ENCODE results near the gene GPHN. TPM values are rescaled to one million over a fixed set of nuclear protein-coding genes. Genes with fewer than 3 reads are reported as not detected.

The GPHN gene
- total RNA-seq, 2 experiments from 2014 or later: 29.8 to 37.5 TPM

GRCh38 chr14:66735853-66736252, 227.9 kb downstream of the GPHN start:
- Mint-ChIP-seq H3K27ac (no peak overlapping the region), H3K4me3 (no peak overlapping the region), H3K9me3 (ENCODE audit: low read depth) (peaks cover 19% of the 10 kb centered on the region), H3K36me3 (ENCODE audit: low read depth) (peaks cover 18% of the 10 kb centered on the region), H3K27me3 (no peaks in the 10 kb centered on the region), H3K4me1 (no peaks in the 10 kb centered on the region)
- no peak for ATAC-seq
- no peak for DNase-seq
- CTCF ChIA-PET: interaction anchor here (1.0 kb wide), 1 partner anchor 14 kb away, joined by 3 read pairs; no protein-coding TSS in a partner anchor
- intact Hi-C loops (cut with DNase I, micrococcal nuclease): loop anchor here in 1 of 2 experiments (1.0 kb wide), 1 partner anchor 21 kb away; no protein-coding TSS in a partner anchor
- POLR2A ChIA-PET: no interaction called here

GRCh38 chr14:66739826-66740225, 231.9 kb downstream of the GPHN start:
- no peak for DNase-seq
- Mint-ChIP-seq H3K36me3 (ENCODE audit: low read depth) (peaks cover 5% of the 10 kb centered on the region), H3K4me1 (no peaks in the 10 kb centered on the region), H3K9me3 (ENCODE audit: low read depth) (peaks cover 13% of the 10 kb centered on the region), H3K27ac (no peak overlapping the region), H3K4me3 (no peak overlapping the region), H3K27me3 (no peaks in the 10 kb centered on the region)
- ATAC-seq: no peak
- intact Hi-C loops (cut with DNase I, micrococcal nuclease): loop anchor here in 1 of 2 experiments (10.0 kb wide), 1 partner anchor 375 kb away; no protein-coding TSS in a partner anchor
- POLR2A ChIA-PET: no interaction called here
- CTCF ChIA-PET: no interaction called here

DNA sequence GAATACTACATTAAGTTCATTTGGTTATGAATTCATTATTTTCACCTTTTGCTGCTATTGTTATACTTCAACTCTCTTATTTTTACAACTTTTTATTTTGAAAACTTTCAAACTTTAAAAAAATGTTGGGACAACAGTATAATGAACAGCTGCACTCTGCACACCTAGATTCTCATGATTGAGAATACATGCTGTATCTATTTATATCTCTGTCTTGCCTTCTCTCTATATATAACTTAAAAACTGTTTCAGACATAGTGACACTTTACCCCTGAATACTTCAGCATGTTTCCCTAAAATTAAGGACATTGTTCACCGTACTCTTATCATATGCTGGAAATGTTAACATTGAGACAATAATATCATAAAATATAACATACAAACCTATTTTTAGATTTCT, 237.1 kb downstream of the GPHN start:
- no peaks in the 10 kb centered on the region for H3K36me3 Mint-ChIP-seq (ENCODE audit: low read depth)
- POLR2A ChIA-PET: no interaction called here
- no peak overlapping the region for H3K4me3 Mint-ChIP-seq
- H3K27ac Mint-ChIP-seq: no peak overlapping the region
- intact Hi-C loops (cut with DNase I, micrococcal nuclease): loop anchor here (5.0 to 10.0 kb wide), 2 partner anchors 248 to 370 kb away; no protein-coding TSS in a partner anchor
- no peaks in the 10 kb centered on the region for H3K27me3 Mint-ChIP-seq
- no peak for ATAC-seq
- CTCF ChIA-PET: no interaction called here
- H3K9me3 Mint-ChIP-seq (ENCODE audit: low read depth): peaks cover 5% of the 10 kb centered on the region
- no peaks in the 10 kb centered on the region for H3K4me1 Mint-ChIP-seq
- DNase-seq: no peak

DNA sequence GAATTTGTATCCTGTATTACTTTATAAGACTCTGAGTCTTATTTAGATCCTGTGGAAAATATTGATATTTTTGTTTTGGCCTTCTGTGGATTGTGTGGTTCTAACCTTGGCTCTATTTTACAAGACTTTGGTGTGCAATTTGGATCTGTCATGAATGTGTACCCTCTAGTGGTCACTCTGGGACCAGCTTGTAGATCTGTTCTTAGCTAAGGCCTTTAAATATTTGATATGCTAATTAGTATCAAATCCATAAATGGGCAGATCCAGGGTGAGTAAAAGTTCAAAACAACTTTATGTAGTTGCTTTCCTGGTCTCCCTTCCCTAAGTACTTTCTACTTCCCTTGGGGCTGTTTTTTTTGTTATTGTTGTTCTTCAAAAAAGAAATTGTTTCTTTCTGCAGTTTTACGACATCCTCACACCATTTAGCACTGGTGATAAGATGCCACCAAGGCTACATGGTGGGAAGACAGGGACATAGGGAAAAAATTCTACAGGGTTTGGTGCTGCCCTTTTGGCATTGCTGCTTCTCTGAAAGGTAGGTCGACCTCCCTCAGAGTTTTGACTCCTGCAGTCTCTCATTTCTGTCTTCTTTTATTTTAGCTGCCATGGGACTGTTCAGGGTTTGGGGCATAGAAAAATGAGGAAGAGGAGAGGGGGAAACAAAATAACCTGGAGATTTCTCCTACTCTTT, 238.5 kb downstream of the GPHN start:
- peak; percentile 7 for DNase-seq
- H3K9me3 Mint-ChIP-seq (ENCODE audit: low read depth): no peaks in the 10 kb centered on the region
- peaks cover 3% of the 10 kb centered on the region for H3K36me3 Mint-ChIP-seq (ENCODE audit: low read depth)
- H3K4me3 Mint-ChIP-seq: no peak overlapping the region
- POLR2A ChIA-PET: no interaction called here
- intact Hi-C loops (cut with DNase I, micrococcal nuclease): loop anchor here (1.0 to 10.0 kb wide), 3 partner anchors 249 to 368 kb away; no protein-coding TSS in a partner anchor
- no peak overlapping the region for H3K27ac Mint-ChIP-seq
- no peak for ATAC-seq
- CTCF ChIA-PET: no interaction called here
- peaks cover 2% of the 10 kb centered on the region for H3K4me1 Mint-ChIP-seq
- no peaks in the 10 kb centered on the region for H3K27me3 Mint-ChIP-seq

- H3K9me3 Mint-ChIP-seq (ENCODE audit: low read depth): no peaks in the 10 kb centered on the region
- H3K4me1 Mint-ChIP-seq: peaks cover 13% of the 10 kb centered on the region
- peak; percentile 83 for ATAC-seq
- no peak for DNase-seq
- H3K27ac Mint-ChIP-seq: no peak overlapping the region
- CTCF ChIA-PET: interaction anchor here (0.7 kb wide), 1 partner anchor 322 kb away, joined by 3 read pairs; no protein-coding TSS in a partner anchor
- no peaks in the 10 kb centered on the region for H3K27me3 Mint-ChIP-seq
- intact Hi-C loops (cut with DNase I, micrococcal nuclease): loop anchor here in 1 of 2 experiments (1.0 to 5.0 kb wide), 2 partner anchors 245 to 383 kb away; no protein-coding TSS in a partner anchor
- POLR2A ChIA-PET: no interaction called here
- H3K36me3 Mint-ChIP-seq (ENCODE audit: low read depth): peaks cover 3% of the 10 kb centered on the region
- no peak overlapping the region for H3K4me3 Mint-ChIP-seq
Measured at GRCh38 chr14:66752109-66752508, 244.2 kb downstream of the GPHN start.

- Mint-ChIP-seq H3K27me3 (no peaks in the 10 kb centered on the region), H3K9me3 (ENCODE audit: low read depth) (no peaks in the 10 kb centered on the region), H3K36me3 (ENCODE audit: low read depth) (no peaks in the 10 kb centered on the region), H3K4me1 (no peaks in the 10 kb centered on the region), H3K4me3 (no peak overlapping the region), H3K27ac (no peak overlapping the region)
- ChIA-PET POLR2A (no interaction called here), CTCF (interaction anchor here (1.0 kb wide), 1 partner anchor 10 kb away, joined by 5 read pairs; no protein-coding TSS in a partner anchor)
- DNase-seq (no peak), ATAC-seq (no peak)
- intact Hi-C loops (cut with DNase I, micrococcal nuclease): no loop called here
Measured at GRCh38 chr14:66758031-66758613, 250.2 kb downstream of the GPHN start.

DNA sequence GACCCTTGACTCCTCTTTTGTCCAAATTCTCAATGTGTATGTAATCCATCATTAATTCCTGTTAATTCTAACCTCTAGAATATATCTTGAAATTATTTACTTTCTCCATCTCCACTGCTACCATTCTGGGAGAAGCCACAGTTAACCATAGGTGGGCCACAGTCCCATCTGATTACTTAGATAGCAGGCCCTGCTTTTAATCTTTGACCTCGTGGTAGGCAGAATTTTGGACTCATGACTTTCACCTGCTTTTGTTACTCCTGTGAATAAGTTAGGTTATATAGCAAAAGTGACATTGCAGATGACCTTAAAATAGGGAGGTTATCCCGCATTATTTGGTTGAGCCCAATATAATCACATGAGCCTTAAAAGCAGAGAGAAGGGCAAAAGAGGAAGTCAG, 264.2 kb downstream of the GPHN start:
- no peaks in the 10 kb centered on the region for H3K9me3 Mint-ChIP-seq (ENCODE audit: low read depth)
- H3K27me3 Mint-ChIP-seq: no peaks in the 10 kb centered on the region
- no peaks in the 10 kb centered on the region for H3K36me3 Mint-ChIP-seq (ENCODE audit: low read depth)
- H3K4me1 Mint-ChIP-seq: no peaks in the 10 kb centered on the region
- ATAC-seq (no peak), DNase-seq (no peak)
- intact Hi-C loops (cut with DNase I, micrococcal nuclease): no loop called here
- ChIA-PET POLR2A (no interaction called here), CTCF (no interaction called here)
- no peak overlapping the region for H3K4me3 Mint-ChIP-seq
- H3K27ac Mint-ChIP-seq: no peak overlapping the region

DNA sequence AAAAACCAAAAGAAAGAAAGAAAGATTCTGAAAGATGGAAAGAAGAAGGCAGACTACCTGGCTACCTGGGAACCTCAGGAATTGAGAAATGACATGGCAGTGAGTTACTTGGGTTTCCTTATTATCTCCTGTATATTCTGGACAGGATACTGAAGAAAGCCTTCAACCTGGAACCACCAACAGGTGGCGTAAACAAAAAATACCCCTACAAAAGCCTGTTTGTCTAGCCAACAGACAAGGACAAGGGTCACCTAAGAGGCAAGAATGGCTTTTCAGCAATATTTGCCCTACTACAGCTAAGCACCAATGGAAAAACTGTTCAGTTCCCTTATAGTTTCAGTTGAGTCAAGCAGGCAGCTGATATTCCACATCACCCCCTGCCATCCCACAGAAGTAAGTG, 274.9 kb downstream of the GPHN start:
- ATAC-seq: no peak
- no peak for DNase-seq
- H3K4me1 Mint-ChIP-seq: no peaks in the 10 kb centered on the region
- POLR2A ChIA-PET: no interaction called here
- CTCF ChIA-PET: interaction anchor here (0.6 kb wide), 1 partner anchor 432 kb away, joined by 3 read pairs; no protein-coding TSS in a partner anchor
- H3K9me3 Mint-ChIP-seq (ENCODE audit: low read depth): no peaks in the 10 kb centered on the region
- H3K27ac Mint-ChIP-seq: no peak overlapping the region
- H3K27me3 Mint-ChIP-seq: no peaks in the 10 kb centered on the region
- intact Hi-C loops (cut with DNase I, micrococcal nuclease): no loop called here
- no peak overlapping the region for H3K4me3 Mint-ChIP-seq
- H3K36me3 Mint-ChIP-seq (ENCODE audit: low read depth): peaks cover 11% of the 10 kb centered on the region

GRCh38 chr14:66790101-66790500, 282.2 kb downstream of the GPHN start:
- Mint-ChIP-seq H3K4me1 (no peaks in the 10 kb centered on the region), H3K27me3 (no peaks in the 10 kb centered on the region), H3K36me3 (ENCODE audit: low read depth) (peaks cover 11% of the 10 kb centered on the region), H3K27ac (no peak overlapping the region), H3K4me3 (no peak overlapping the region), H3K9me3 (ENCODE audit: low read depth) (peaks cover 12% of the 10 kb centered on the region)
- intact Hi-C loops (cut with DNase I, micrococcal nuclease): no loop called here
- ChIA-PET POLR2A (no interaction called here), CTCF (interaction anchor here (1.4 kb wide), 1 partner anchor 41 kb away, joined by 3 read pairs; no protein-coding TSS in a partner anchor)
- no peak for ATAC-seq
- DNase-seq: no peak

- intact Hi-C loops (cut with DNase I, micrococcal nuclease): no loop called here
- ChIA-PET CTCF (no interaction called here), POLR2A (no interaction called here)
- DNase-seq (no peak), ATAC-seq (no peak)
- Mint-ChIP-seq H3K9me3 (ENCODE audit: low read depth) (peaks cover 20% of the 10 kb centered on the region), H3K4me1 (no peaks in the 10 kb centered on the region), H3K27ac (no peak overlapping the region), H3K4me3 (no peak overlapping the region), H3K36me3 (ENCODE audit: low read depth) (peaks cover 25% of the 10 kb centered on the region), H3K27me3 (no peaks in the 10 kb centered on the region)
Measured at GRCh38 chr14:66802962-66803361, 295.0 kb downstream of the GPHN start.

GRCh38 chr14:66804141-66804540, 296.2 kb downstream of the GPHN start:
- Mint-ChIP-seq H3K4me3 (no peak overlapping the region), H3K4me1 (no peaks in the 10 kb centered on the region), H3K27me3 (no peaks in the 10 kb centered on the region), H3K36me3 (ENCODE audit: low read depth) (peaks cover 22% of the 10 kb centered on the region), H3K27ac (no peak overlapping the region), H3K9me3 (ENCODE audit: low read depth) (peaks cover 20% of the 10 kb centered on the region)
- ChIA-PET CTCF (no interaction called here), POLR2A (no interaction called here)
- intact Hi-C loops (cut with DNase I, micrococcal nuclease): no loop called here
- no peak for DNase-seq
- ATAC-seq: no peak

GRCh38 chr14:66813636-66814035, 305.7 kb downstream of the GPHN start:
- ChIA-PET POLR2A (no interaction called here), CTCF (no interaction called here)
- H3K4me1 Mint-ChIP-seq: no peaks in the 10 kb centered on the region
- ATAC-seq (no peak), DNase-seq (no peak)
- H3K36me3 Mint-ChIP-seq (ENCODE audit: low read depth): peaks cover 37% of the 10 kb centered on the region
- H3K4me3 Mint-ChIP-seq: no peak overlapping the region
- peaks cover 37% of the 10 kb centered on the region for H3K9me3 Mint-ChIP-seq (ENCODE audit: low read depth)
- H3K27me3 Mint-ChIP-seq: no peaks in the 10 kb centered on the region
- intact Hi-C loops (cut with DNase I, micrococcal nuclease): no loop called here
- no peak overlapping the region for H3K27ac Mint-ChIP-seq
